Measurements from ENCODE around the gene CORO2A.

GRCh38 chr9:98184326-98184725, 8.1 kb downstream of the CORO2A start:
- TF ChIP-seq CTCF (IDR thresholded peaks at IDR 0.05) (no peak), POLR2AphosphoS5 (IDR thresholded peaks at IDR 0.05) (no peak), POLR2A (IDR thresholded peaks at IDR 0.05) (no peak)

Data from prostate gland (tissue), 2 donors.